GM21526 (cell line): Measurements from ENCODE around the gene TTBK2.
"Not testable (repeated sequence)": the region's sequence is repeated elsewhere in the genome, so short reads cannot be mapped to it uniquely, and the experiment has no call there.

Source experiments
- ATAC-seq: cut with Tn5 transposase; IDR thresholded peaks from one replicate; pipeline ENCODE4 v1.9.1; 2021; ENCODE audit warnings: moderate library complexity; ENCODE audit not compliant: unreplicated experiment, low FRiP score

TTBK2 gene

DNA sequence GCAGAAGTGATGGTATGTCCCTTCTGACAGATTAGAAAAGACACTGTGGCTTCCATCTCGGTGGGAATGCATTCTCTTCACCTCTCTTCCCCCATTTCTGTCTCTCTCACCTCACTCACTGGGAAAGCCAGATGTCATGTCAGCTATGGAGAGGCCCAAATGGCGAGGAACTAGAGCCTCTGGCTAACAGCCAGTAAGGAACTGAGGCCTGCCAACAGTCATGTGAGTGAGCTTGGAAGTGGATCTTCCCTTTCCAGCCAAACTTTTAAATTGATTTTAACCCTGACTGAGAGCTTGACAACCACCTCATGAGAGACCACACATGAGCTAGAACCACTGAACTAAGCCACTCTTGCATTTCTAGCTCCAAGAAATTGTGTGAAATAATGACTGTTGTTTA lies 148.4 kb downstream of the TTBK2 start:
- no peak for ATAC-seq

DNA sequence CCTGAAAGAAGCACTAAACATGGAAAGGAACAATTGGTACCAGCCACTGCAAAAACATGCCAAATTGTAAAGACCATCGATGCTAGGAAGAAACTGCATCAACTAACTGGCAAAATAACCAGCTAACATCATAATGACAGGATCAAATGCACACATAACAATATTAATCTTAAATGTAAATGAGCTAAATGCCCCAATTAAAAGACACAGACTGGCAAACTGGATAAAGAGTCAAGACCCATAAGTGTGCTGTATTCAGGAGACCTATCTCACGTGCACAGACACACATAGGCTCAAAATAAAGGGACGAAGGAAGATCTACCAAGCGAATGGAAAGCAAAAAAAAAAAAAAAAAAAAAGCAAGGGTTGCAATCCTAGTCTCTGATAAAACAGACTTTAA lies 154.5 kb downstream of the TTBK2 start:
- not testable (repeated sequence) for ATAC-seq

DNA sequence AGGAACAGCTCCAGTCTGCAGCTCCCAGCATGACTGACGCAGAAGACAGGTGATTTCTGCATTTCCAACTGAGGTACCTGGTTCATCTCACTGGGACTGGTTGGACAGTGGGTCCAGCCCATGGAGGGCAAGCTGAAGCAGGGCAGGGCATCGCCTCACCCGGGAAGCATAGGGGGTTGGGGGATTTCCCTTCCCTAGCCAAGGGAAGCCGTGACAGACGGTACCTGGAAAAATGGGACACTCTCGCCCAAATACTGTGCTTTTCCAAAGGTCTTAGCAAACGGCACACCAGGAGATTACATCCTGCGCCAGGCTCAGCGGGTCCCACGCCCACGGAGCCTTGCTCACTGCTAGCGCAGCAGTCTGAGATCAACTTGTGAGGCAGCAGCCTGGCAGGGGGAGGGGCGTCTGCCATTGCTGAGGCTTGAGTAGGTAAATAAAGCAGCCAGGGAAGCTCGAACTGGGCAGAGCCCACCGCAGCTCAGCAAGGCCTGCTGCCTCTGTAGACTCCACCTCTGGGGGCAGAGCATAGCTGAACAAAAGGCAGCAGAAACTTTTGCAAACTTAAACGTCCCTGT lies 156.3 kb downstream of the TTBK2 start:
- not testable (repeated sequence) for ATAC-seq

DNA sequence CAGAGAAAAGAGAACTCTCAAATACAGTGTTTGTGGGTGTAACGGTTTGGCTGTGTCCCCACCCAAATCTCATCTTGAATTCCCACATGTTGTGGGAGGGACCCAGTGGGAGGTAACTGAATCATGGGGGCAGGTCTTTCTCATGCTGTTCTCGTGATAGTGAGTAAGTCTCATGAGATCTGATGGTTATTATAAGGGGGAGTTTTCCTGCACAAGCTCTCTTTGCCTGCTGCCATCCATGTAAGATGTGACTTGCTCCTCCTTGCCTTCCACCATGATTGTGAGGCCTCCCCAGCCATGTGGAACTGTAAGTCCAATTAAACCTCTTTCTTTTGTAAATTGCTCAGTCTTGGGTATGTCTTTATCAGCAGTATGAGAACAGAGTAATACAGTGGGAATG lies 158.8 kb downstream of the TTBK2 start:
- not testable (repeated sequence) for ATAC-seq

DNA sequence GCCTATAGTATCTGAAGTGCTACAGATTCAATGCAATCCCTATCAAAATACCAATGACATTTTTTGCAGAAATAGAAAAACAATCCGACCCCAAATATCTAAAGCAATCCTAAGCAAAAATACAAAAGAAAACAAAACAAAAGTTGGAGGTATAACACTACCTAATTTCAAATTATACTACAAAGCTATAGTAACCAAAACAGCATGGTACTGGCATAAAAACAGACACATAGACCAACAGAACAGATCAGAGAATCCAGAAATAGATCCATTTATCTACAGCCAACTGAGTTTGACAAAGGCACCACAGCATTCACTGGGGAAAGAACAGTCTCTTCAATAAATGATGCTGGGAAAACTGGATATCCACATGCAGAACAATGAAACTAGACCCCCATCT lies 159.8 kb downstream of the TTBK2 start:
- no peak for ATAC-seq

DNA sequence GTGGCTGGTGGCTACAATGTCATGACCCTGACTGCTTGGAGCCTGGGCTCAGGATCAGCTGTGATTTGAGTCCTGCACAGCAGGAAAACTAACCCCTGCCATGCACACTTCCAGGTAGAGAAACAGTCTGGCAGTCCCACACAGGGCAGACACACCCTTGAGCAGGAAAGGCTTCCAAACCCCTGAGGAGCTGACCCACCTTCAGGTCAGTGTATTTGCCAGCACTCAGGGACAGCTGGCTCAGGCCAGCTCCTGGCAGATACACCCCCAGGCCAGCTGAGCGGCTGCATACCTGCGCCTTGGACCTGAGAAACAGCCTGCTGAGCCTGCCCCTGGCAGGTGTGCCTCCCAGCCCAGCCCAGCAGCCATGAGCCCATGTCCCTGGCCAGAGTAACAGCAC lies 161.5 kb downstream of the TTBK2 start:
- no peak for ATAC-seq

DNA sequence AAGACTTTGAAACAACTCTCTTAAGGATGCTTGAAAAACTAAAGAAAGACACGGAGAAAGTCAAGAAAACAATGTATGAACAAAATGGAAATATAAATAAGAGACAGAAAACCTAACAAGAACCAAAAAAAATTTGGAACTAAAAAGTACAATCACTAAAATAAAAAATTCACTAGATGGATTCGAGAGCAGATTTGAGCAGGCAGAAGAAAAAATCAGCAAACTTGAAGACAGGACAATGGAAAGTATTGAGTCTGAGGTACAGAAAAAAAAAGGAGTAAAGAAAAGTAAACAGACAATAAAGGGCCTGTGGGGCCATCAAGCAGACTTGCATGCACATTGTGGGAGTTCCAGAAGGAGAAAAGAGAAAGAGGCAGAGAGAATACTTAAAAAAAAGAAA lies 170.3 kb downstream of the TTBK2 start:
- ATAC-seq, result no peak

DNA sequence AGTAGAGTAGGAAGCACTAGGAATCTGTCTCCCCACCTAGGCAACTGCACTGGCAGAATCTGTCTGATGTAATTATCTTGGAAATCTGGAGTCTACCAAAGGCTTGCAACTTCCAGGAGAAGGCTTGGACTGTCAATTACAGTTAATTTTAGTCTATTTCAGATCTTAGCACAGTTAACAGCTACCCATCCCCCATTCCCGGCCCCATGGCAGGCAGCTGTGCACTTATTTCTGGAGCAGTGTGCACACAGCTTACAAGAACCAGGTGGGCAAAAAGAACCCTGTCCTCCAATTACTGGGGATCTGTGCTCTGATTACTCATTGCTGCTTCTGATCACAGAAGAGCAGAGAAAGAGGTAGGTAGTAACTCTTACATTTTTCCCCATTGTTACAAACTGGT lies 171.3 kb downstream of the TTBK2 start:
- ATAC-seq, result no peak

DNA sequence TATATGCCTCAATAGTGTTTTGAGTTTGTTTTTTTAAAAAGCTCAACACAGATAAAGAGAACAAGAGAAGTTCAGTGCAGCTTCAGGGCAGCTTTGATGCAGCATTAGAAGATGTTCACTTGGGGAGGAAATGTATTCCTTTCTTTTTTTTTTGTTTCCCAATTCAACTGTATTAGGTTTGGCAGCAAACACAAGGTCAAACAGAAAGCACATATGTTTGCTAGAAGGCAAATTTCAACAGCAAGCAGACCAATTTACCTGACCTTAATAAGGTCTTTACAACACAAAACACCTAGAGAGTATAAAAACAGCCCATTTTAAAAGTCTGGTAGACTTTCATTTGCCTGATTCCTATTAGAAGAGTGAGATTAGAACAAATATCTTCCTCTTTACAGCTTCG lies 176.4 kb downstream of the TTBK2 start:
- ATAC-seq, result no peak

DNA sequence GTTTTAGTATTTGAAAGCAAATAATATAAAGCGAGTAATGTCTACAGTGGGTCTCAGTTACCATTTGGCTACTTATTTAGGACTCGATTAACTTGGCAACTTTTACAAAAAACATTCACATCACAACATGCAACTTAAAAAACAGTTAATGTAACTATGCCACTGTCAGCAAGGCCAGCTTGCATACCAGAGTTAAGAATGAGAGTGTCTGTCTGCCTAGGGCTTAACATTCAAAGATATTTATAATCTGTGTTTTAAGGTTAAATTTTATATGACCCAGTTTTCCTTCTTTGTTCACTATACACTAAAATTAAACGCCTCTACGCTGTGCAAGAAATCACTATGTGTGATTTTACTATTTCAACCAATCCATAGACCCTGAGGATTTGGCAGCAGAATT lies 178.4 kb downstream of the TTBK2 start:
- ATAC-seq, result no peak

DNA sequence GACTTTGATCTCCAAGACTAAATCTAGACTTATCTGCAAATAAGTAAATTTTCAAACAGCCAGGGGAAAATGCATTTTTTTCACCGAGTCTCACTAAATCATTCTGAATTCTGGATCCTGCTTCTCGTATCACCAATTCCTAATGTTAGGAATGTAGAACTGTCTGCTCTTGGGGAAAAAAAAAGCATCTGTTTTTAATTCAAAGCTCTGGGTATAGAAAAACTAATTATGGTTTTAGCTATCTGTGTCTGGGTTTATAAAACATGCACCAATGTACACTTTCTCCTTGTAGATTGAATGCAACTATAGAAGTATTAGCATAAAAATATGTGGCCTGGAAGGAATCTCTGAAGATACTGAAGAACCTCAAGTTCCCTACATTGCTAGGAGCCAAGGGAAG lies 178.9 kb downstream of the TTBK2 start:
- no peak for ATAC-seq

DNA sequence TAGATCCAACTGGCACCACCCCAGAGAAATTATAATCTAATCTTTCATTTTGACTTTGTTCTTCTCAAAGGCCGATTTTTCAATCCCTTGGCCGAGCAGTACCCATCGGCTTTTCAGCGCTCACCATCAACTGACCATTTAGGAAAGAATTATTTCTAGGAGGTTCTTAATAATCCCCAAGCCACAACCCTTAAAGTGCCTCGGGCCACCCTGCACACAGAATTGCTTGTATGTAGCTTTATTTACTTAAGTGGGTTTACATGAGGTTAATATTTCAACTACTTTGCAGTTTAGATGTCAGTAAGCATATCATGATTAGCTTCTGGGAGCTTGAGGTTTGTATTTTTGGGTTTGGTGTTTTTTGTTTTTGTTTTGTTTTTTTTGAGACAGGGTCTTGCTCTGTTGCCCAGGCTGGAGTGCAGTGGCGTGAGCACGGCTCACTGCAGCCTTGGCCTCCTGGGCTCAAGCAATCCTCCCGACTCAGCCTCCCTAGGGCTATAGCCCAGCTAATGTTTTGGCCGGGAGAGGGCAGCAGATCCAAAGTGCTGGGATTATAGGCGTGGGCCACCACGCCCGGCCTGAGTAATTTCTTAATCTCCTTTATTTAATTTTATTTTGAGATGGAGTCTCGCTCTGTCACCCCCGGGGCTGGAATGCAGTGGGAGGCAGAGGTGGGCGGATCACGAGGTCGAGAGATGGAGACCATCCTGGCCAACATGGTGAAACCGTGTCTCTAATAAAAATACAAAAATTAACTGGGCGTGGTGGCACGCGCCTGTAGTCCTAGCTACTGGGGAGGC lies 182.8 kb downstream of the TTBK2 start:
- ATAC-seq, result no peak

DNA sequence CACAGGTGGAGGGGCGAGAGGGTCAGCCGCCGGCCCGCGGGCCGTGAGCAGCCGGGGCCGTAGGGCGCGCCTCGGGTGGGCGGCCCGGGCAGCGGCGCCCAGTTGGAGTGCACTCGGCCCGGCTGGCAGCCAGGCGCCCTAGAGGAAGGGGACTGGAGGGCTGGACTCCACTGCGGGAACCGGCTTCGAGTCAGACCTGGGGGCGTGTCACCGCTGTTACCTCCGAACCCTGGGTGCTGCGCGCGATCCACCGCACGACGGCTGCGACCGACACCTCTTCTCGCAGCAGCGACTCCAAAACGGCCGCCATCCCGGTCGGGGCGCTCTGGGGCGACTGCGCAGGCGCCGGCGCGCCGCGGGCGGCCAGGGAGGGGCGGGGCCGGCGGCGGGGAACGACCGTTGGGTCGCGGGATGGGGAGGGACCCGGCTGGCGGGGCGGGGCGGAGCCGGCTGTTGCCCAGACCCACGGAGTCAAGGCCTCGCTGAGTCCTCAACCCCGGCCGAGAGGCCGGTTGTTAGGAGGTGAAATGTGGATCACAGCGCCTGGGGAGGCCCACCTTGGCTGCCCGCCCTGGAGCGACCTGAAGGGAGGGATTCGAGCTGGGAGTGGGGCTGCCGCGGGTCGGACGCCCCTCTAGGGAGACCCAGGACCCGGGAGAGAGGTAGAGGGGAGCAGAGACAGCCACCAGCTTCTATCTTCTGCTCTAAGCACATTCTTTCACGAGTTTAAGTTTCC lies 183.6 kb downstream of the TTBK2 start, which contains the start of gene CDAN1:
CDAN1 (minus strand) TSS at position 336 of the 736 bp plus-strand sequence; CDS start at position 310, 26 bp downstream.
- ATAC-seq, result peak; percentile 69

DNA sequence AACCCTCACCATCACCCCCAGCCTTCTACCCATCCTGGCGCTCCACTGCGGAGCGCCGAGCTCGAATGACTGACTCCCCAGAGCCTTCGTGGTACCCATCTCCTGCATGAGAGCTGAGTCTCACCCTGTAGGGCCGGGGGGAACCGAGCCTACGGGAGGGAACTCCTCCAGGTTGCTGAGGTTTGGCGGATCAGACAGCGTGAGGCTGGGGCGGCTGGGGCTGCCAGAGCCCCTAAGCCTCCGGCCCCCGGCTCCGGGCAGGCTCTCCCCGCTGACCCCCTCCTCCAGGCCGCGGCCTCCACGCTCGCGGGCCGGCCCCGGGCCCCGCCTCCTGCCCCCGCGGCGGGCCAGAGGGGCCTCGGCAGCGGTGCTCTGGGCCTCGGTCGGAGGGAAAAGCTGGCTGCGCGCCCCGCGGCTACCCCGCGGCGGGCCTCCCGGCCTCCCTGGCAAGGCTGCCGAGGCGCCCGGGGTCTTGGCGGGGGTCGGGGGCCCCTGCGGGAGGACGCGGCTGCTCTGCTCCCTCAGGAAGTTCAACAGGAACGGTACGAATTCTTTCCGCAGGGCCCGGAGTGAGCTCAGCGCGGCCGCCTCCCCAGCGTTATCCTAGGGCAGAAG lies 184.3 kb downstream of the TTBK2 start:
- peak; percentile 29 for ATAC-seq

DNA sequence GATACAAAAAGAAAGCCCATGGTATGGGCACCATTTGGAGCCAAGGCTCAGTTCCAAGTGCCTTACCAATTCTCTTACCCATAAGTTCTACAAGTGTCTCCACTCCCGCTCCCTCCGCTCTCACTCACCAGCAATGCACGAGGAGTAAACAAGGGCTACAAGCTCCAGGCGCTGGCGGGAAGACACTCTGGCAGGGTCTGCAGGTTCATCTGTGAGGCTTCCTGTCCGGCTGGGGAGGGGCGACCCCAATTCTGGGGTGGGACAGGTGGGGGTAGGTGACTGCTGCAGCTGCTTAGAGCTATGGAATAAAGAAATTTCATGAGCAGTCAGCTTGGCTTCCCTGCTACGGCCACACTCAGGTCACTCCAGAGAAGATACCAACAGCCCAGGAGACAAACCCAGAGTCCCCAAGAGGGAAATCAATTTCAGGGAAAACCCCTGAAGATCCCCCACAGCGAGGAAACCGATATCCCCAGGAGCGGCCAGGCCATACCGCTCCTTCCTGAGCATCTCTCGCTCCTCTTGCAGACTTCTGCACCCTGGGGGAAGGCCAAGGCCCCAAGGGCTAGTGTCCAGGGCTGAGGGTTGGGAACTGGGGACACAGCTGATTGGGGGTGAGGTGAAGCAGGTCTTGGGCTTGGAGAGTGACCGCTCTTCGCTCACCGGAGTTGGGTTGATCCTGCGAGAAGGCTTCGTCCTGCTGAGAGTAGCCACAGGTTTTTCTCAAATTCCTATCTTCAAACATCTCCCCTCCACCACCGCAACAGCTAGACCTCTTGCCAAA lies 185.0 kb downstream of the TTBK2 start:
- ATAC-seq, result no peak

DNA sequence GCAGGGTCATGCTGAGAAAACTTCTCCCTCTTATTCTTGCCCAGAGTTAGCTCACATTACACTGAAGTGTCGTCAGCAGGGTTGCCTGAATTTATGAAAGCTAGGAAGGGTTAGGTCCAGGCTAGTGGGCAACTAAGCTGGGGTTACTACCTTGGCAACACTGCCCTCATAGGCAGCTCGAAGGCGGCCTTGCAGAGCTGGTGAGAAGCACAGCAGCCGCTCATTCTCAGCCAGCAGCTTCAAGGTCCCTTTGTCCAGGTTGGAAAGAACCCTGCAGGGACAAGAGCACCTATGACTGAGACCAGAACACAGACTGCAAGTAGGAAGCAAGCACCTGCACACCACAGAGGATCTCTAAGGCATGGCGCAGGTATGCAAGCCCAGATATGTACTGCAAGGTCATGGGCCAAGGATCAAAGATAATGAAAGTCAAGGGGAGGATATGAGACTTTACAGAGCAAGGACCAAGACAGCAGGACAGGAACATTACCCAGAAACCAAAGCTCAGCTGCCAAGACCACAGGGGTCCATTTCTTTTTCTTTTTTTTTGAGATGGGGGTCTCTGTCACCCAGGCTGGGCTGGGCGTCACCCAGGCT lies 186.4 kb downstream of the TTBK2 start:
- no peak for ATAC-seq

DNA sequence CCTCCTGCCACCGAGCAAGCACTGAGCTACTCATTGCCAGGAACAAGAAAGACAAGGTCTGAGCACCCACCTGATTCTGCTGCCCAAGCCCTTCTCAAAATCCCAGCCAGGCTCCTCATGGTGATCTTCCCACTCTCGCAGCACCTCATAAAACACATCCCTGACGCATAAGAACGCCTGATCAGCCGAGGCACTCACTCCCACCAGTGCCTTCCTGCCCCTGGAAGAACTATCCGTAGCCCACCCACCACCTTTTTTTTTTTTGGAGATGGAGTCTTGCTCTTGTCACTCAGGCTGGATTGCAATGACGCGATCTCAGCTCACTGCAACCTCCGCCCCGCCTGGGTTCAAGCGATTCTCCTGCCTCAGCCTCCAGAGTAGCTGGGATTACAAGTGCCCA lies 187.6 kb downstream of the TTBK2 start:
- ATAC-seq, result no peak

DNA sequence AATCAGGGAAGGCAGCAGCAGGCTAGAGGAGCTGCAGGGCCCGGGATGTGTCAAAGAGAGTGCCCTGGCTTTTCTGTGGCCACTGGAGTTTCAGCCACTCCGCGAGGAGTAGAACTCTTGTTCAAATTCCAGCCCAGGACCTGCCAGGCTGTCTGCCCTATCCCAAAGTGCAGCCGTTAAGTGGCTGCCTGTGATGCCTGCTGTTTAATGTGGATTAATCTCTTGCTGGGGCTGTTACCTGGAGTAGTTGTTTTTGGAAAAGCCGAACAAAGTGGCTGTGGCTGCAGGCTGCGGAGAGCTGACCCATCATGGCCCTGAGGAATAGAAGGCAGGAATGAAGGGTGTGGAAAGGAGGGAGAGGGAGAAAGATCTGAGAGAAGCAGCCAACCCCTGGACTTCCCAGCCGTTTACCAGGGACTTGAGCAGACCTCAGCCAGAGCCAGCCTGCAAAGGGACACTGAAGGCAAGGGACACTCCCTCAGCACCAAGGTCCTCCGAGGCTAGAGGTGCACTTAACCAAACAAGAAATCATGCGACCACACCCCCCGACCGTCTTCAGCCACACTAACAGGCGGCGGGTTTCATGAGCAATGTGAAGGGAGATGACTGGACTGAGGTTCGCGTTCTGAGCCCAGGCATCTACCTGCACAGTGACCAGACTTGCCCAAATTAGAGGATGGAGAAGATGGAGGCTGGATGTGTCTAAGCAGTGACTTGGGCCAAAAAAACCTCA lies 188.3 kb downstream of the TTBK2 start:
- no peak for ATAC-seq

DNA sequence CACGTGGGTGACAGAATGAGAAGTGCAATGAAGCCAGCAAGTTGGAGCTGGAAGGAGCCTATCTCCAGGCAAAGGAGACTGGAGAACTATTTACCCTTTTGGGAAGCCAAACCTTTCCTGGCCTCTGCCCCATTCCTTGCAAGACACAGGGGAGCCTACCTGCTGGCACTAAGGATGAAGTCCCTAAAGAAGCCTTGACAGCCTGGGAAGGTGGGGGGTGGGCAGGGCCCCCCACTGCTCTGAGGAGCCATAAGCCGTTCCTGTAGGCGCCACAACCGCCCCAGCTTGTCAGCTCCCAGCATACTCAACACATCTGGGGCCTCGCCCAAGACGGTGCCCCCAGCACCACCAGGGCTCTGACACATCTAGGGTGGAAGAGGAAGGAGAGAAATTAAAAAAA lies 189.1 kb downstream of the TTBK2 start:
- ATAC-seq, result no peak
